IMR-90 (cell line): Measurements from ENCODE around the gene DHCR24. TPM values are rescaled to one million over a fixed set of nuclear protein-coding genes. Genes with fewer than 3 reads are reported as not detected.
A peak's percentile ranks its signal among the peaks of the same experiment; 100 is the strongest.

Source experiments
- ATAC-seq: fragments of 200-7000 bp; cut with Tn5 transposase; 2 replicates; pipeline ENCODE4 v1.9.1; 2020; ENCODE audit warnings: low read depth, mild to moderate bottlenecking, moderate library complexity
- BruUV-seq: library from RNA; stranded (reverse); fragments of 400-500 nt; replicated peaks from 2 replicates; lab custom pipeline; 2021; lab: Mats Ljungman, UMichigan
- CTCF ChIA-PET: fragments of 300-600 bp; formaldehyde crosslinking; extraction: SDS; loops from one replicate; lab custom pipeline; 2021; ENCODE audit warnings: antibody characterized with exemption; lab: Yijun Ruan, JAX
- POLR2A ChIA-PET: fragments of 300-600 bp; sonication (Branson Sonifier 250); formaldehyde crosslinking; loops from one replicate; lab custom pipeline; 2022; ENCODE audit warnings: antibody characterized with exemption; ENCODE audit not compliant: unreplicated experiment; lab: Charles Lee
- DNase-seq: peaks from one replicate; pipeline ENCODE4 v3.0.0; 2013
- H2AFZ ChIP-seq: replicated peaks from 2 replicates; pipeline ENCODE3; 2013; ENCODE audit warnings: low read length, mild to moderate bottlenecking; ENCODE audit not compliant: poor library complexity
- H2AK5ac ChIP-seq: 2 replicates; pipeline ENCODE4 v1.6.1; 2013; ENCODE audit warnings: low read depth, low read length, inconsistent platforms
- H2AK9ac ChIP-seq: replicated peaks from 2 replicates; pipeline ENCODE3; 2013; ENCODE audit warnings: mild to moderate bottlenecking, low read depth, low read length, moderate library complexity; ENCODE audit not compliant: poor library complexity
- H2BK120ac ChIP-seq: 2 replicates; pipeline ENCODE4 v1.6.1; 2013; ENCODE audit warnings: low read depth, low read length, inconsistent platforms
- H2BK15ac ChIP-seq: 3 replicates; pipeline ENCODE4 v1.6.1; 2013; ENCODE audit warnings: low read depth, low read length, inconsistent platforms
- H2BK20ac ChIP-seq: 2 replicates; pipeline ENCODE4 v1.6.1; 2013; ENCODE audit warnings: low read depth, mild to moderate bottlenecking, inconsistent platforms, low read length, moderate library complexity
- H2BK5ac ChIP-seq: 2 replicates; pipeline ENCODE4 v1.6.1; 2013; ENCODE audit warnings: mild to moderate bottlenecking, low read depth, low read length, inconsistent platforms; ENCODE audit not compliant: poor library complexity, severe bottlenecking
- H3K14ac ChIP-seq: replicated peaks from 2 replicates; pipeline ENCODE4 v1.6.1; 2013; ENCODE audit warnings: low read depth, low read length, inconsistent platforms
- H3K18ac ChIP-seq: 2 replicates; pipeline ENCODE4 v1.6.1; 2013; ENCODE audit warnings: low read depth, low read length, control low read depth
- H3K23ac ChIP-seq: 2 replicates; pipeline ENCODE4 v1.6.1; 2013; ENCODE audit warnings: low read depth, low read length, inconsistent platforms
- H3K27ac ChIP-seq: 2 replicates; pipeline ENCODE4 v1.5.1; 2013; ENCODE audit warnings: mild to moderate bottlenecking, control low read depth, low read length; ENCODE audit not compliant: insufficient read depth
- H3K27me3 ChIP-seq: 2 replicates; pipeline ENCODE4 v1.6.1; 2013; ENCODE audit warnings: low read length; ENCODE audit not compliant: control insufficient read depth, insufficient read depth
- H3K36me3 ChIP-seq: 2 replicates; pipeline ENCODE4 v1.6.1; 2013; ENCODE audit warnings: low read length, mixed read lengths; ENCODE audit not compliant: control insufficient read depth, insufficient read depth
- H3K4ac ChIP-seq: 2 replicates; pipeline ENCODE4 v1.6.1; 2013; ENCODE audit warnings: low read depth, low read length, inconsistent platforms
- H3K4me1 ChIP-seq: 2 replicates; pipeline ENCODE4 v1.6.1; 2013; ENCODE audit warnings: low read length, mixed read lengths; ENCODE audit not compliant: control insufficient read depth, insufficient read depth
- H3K4me2 ChIP-seq: 2 replicates; pipeline ENCODE4 v1.6.1; 2013; ENCODE audit warnings: low read depth, mild to moderate bottlenecking, control low read depth, low read length, moderate library complexity
- H3K4me3 ChIP-seq: 2 replicates; pipeline ENCODE4 v1.5.1; 2013; ENCODE audit warnings: low read depth, mild to moderate bottlenecking, control low read depth, low read length, moderate library complexity; ENCODE audit not compliant: insufficient read depth
- H3K56ac ChIP-seq: 2 replicates; pipeline ENCODE4 v1.6.1; 2013; ENCODE audit warnings: low read length, inconsistent platforms; ENCODE audit not compliant: insufficient read depth; ENCODE audit errors: extremely low read depth
- H3K79me1 ChIP-seq, 2 experiments: 2 replicates each; pipeline ENCODE4 v1.6.1; 2013; ENCODE audit warnings: low read length in 2 of 2, inconsistent platforms in 1 of 2, low read depth in 1 of 2
- H3K9ac ChIP-seq: 2 replicates; pipeline ENCODE4 v1.6.1; 2013; ENCODE audit warnings: low read depth, low read length, control low read depth
- H3K9me1 ChIP-seq: 2 replicates; pipeline ENCODE4 v1.6.1; 2013; ENCODE audit warnings: low read length, inconsistent platforms; ENCODE audit not compliant: insufficient read depth
- H3K9me3 ChIP-seq: 2 replicates; pipeline ENCODE4 v1.6.1; 2013; ENCODE audit warnings: low read length; ENCODE audit not compliant: control insufficient read depth, insufficient read depth
- H4K20me1 ChIP-seq: 2 replicates; pipeline ENCODE4 v1.6.1; 2013; ENCODE audit warnings: low read length, inconsistent platforms; ENCODE audit not compliant: insufficient read depth
- H4K5ac ChIP-seq: 2 replicates; pipeline ENCODE4 v1.6.1; 2013; ENCODE audit warnings: mild to moderate bottlenecking, low read depth, low read length, control low read depth
- H4K8ac ChIP-seq, 2 experiments: 2 replicates each; pipeline ENCODE4 v1.6.1; 2013; ENCODE audit warnings: low read depth in 2 of 2, low read length in 2 of 2, control low read depth in 1 of 2, inconsistent platforms in 1 of 2
- H4K91ac ChIP-seq: 2 replicates; pipeline ENCODE4 v1.6.1; 2013; ENCODE audit warnings: low read depth, low read length, inconsistent platforms; ENCODE audit not compliant: insufficient read depth
- CEBPB ChIP-seq: IDR thresholded peaks from 2 replicates; pipeline ENCODE4 v1.6.1; 2012; ENCODE audit warnings: low read depth, low read length, improper control_type of control experiment
- CHD1 ChIP-seq: IDR thresholded peaks from 2 replicates; pipeline ENCODE4 v1.6.1; 2012; ENCODE audit warnings: low read depth, low read length, improper control_type of control experiment
- POLR2A ChIP-seq: IDR thresholded peaks from 2 replicates; pipeline ENCODE4 v1.6.1; 2012; ENCODE audit warnings: mild to moderate bottlenecking, low read depth, low read length
- WGBS, 2 experiments: methylation state at CpG; one replicate each; pipeline versions ENCODE4 v1.1.5 to v1.1.7; 2013; ENCODE audit warnings: missing lambda C conversion rate in 2 of 2; ENCODE audit not compliant: insufficient read length in 1 of 2; ENCODE audit errors: extremely low coverage in 2 of 2; 5-methylcytosine and 5-hydroxymethylcytosine counted together
- dilution Hi-C: fragments of 300-500 bp; cut with HindIII; formaldehyde crosslinking; loops from one replicate; pipeline ENCODE4 v1.14.3; 2018; ENCODE audit warnings: low sequenced_read_pairs; ENCODE audit not compliant: unreplicated experiment
- in situ Hi-C: fragments of 300-500 bp; cut with MboI; formaldehyde crosslinking; loops from 3 replicates; pipeline ENCODE4 v1.14.3; 2019; ENCODE audit warnings: low sequenced_read_pairs, inconsistent platforms, mixed read lengths
- intact Hi-C: fragments of 100-400 bp; cut with micrococcal nuclease; formaldehyde crosslinking; loops from 2 replicates; pipeline ENCODE4 v1.10.0; 2022
- polyA plus RNA-seq, 3 experiments: library from polyadenylated mRNA; depleted of rRNA; stranded (reverse); fragments of >200 nt; gene quantifications; 2 replicates each; pipeline ENCODE4 v1.2.3, GENCODE V29; 2012; ENCODE audit warnings: low replicate concordance in 1 of 3
- total RNA-seq: library from RNA; depleted of rRNA; stranded (reverse); fragments of >200 nt; gene quantifications from 2 replicates; pipeline ENCODE4 v1.2.3, GENCODE V29; 2012

DHCR24 gene
- total and polyA plus RNA-seq, 2 of the 4 experiments (the other 2 are of a cell fraction), result 130 to 194 TPM

GRCh38 chr1:54861070-54861761, 25.8 kb downstream of the DHCR24 start:
- intact Hi-C loops, result no loop called here

More at GRCh38 chr1:54861070-54861761, 25.8 kb downstream of the DHCR24 start:
- H3K18ac ChIP-seq, result 0 out of 2 replicates have a peak overlapping the region, but pooled peaks have one; percentile 18
- no peak overlapping the region for H4K5ac ChIP-seq
- H2BK15ac ChIP-seq, result no peak overlapping the region
- no peak overlapping the region for H3K4me2 ChIP-seq
- peaks cover 6% of the 10 kb centered on the region; the same call in 1 of the 2 replicates for H4K20me1 ChIP-seq
- DNase-seq, result no peak
- CTCF ChIA-PET, result no interaction called here
- no peak overlapping the region for H2BK20ac ChIP-seq
- peak overlapping the region; percentile 13; the same call in 1 of the 2 replicates for H2AK5ac ChIP-seq
- TF ChIP-seq CEBPB (peak; percentile 32; the same call in 1 of the 2 replicates), CHD1 (no peak), POLR2A (no peak)
- H2BK5ac ChIP-seq, result no peak overlapping the region
- 94% methylated on average over 2 of the region's 5 CpGs; no CpG with 5 or more reads in 1 of the 2 experiments for whole genome bisulfite sequencing, 2 experiments
- no peaks in the 10 kb centered on the region for H3K9me3 ChIP-seq
- peaks cover 17% of the 10 kb centered on the region for H3K9me1 ChIP-seq
- in situ Hi-C loops (no loop called here), dilution Hi-C loops (no loop called here)
- H4K8ac ChIP-seq, result no peak overlapping the region
- POLR2A ChIA-PET, result no interaction called here
- no peak overlapping the region; the same call in 1 of the 2 replicates for H3K23ac ChIP-seq
- peaks cover 20% of the 10 kb centered on the region for H3K4me1 ChIP-seq
- H4K91ac ChIP-seq, result no peak overlapping the region
- H2BK120ac ChIP-seq, result 0 out of 2 replicates have a peak overlapping the region, but pooled peaks have one; percentile 3
- H3K27ac ChIP-seq, result no peak overlapping the region
- H3K27me3 ChIP-seq, result no peaks in the 10 kb centered on the region
- no peak overlapping the region for H3K9ac ChIP-seq
- peak; percentile 19 for ATAC-seq
- H3K56ac ChIP-seq, result no peak overlapping the region
- no peak overlapping the region for H2AFZ ChIP-seq
- H3K36me3 ChIP-seq, result peaks cover 3% of the 10 kb centered on the region; the same call in 1 of the 2 replicates
- peak overlapping the region; percentile 30; the same call in 1 of the 2 replicates for H3K4ac ChIP-seq
- H2AK9ac ChIP-seq, result no peak overlapping the region
- BruUV-seq, result no TSS peak
- H3K14ac ChIP-seq, result no peak overlapping the region; the same call in 1 of the 2 replicates
- H3K4me3 ChIP-seq, result no peak overlapping the region
- H3K79me1 ChIP-seq, result peaks cover 0 to 14% of the 10 kb centered on the region in 2 experiments; a peak in 1 of 4 replicates
